Fibroblast of skin of left quadriceps (primary cell): ENCODE results near the gene DCAF12L2.
"Not testable (repeated sequence)": the region's sequence is repeated elsewhere in the genome, so short reads cannot be mapped to it uniquely, and the experiment has no call there.

Experiments
- DNase-seq, 2 experiments: peaks; one replicate each; pipeline ENCODE4 v3.0.0-alpha.2; 2013; ENCODE audit warnings: low read depth in 2 of 2

Gene DCAF12L2

GRCh38 chrX:126165721-126166461 lies at the start of gene DCAF12L2:
TSS of gene DCAF12L2 (minus strand) at chrX:126166289. CDS start at chrX:126165924, 365 bp downstream.
- DNase-seq = no peak

- not testable (repeated sequence) for DNase-seq
These were observed 24.8 kb upstream of the DCAF12L2 start for GRCh38 chrX:126190888-126191287.

- DNase-seq = no peak
These were observed 11.2 kb upstream of the DCAF12L2 start for GRCh38 chrX:126177133-126177840.

GRCh38 chrX:126170720-126171119 lies 4.6 kb upstream of the DCAF12L2 start:
- no peak for DNase-seq

GRCh38 chrX:126167560-126167959 lies 1.5 kb upstream of the DCAF12L2 start:
- no peak for DNase-seq

- DNase-seq = no peak
These were observed 728 bp downstream of the DCAF12L2 start for GRCh38 chrX:126165401-126165720.

GRCh38 chrX:126164689-126165400 lies 1.2 kb downstream of the DCAF12L2 start:
- DNase-seq = no peak

GRCh38 chrX:126164226-126164625 lies 1.9 kb downstream of the DCAF12L2 start:
- DNase-seq = no peak

- no peak for DNase-seq
These were observed 25.1 kb downstream of the DCAF12L2 start for GRCh38 chrX:126141014-126141413.

- no peak for DNase-seq
These were observed 28.2 kb downstream of the DCAF12L2 start for GRCh38 chrX:126137899-126138298.

GRCh38 chrX:126124721-126125120 lies 41.4 kb downstream of the DCAF12L2 start:
- DNase-seq = peak; percentile 11 to 13
